GM08714 (cell line): Measurements from ENCODE around the gene GFY.

Experiments
- H3K4me3 ChIP-seq: fragments of 200-500 bp; sonication (Bioruptor generic); 2 replicates; pipeline ENCODE4 v1.5.1; 2014; ENCODE audit warnings: mild to moderate bottlenecking, low read length, inconsistent platforms
- ZNF274 ChIP-seq: IDR thresholded peaks from 2 replicates; pipeline ENCODE4 v1.6.1; 2012; ENCODE audit warnings: mild to moderate bottlenecking, low read depth, low read length

Gene GFY

DNA sequence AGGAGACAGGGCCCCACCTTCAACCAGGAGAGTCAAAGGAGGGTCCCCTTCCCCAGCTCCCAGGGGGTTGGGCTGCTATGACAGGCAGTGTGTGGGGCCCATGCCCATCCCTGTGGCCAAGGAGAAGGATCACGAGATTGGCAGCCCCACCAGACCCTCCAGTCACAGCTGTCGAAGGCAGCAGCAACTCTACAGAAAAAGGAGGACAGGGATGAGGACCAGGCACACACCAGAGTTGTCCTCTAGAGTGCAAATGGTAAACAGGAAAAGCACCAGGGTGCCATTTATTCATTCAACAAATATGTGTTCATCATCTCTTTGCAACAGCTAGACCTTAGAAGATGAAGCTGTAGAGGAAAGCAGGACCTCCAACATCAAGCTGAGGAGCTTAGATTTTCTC lies 6.0 kb upstream of the GFY start:
- H3K4me3 ChIP-seq = no peak overlapping the region
- TF ChIP-seq ZNF274 = no peak

DNA sequence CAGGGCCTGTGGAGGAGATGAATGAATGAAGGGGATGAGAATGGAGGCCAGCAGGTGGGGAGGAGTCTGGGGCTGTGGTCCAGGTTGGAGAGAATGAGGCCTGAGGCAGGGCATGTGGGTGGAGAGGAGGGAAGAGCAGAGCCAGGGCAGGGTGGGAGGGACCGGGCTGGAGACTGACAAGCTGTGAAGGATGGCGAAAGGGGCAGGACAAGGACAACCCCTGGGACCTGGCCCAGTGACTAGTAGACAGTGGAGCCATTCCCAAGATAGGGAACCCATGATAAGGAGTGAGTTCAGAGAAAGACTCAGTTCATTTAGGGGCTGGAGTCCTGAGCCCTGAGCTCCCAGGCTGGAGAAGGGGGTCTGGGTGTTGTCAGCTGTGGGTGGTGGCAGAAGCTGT lies 5.0 kb upstream of the GFY start:
- H3K4me3 ChIP-seq = no peak overlapping the region
- no peak for TF ChIP-seq ZNF274

- TF ChIP-seq ZNF274 = no peak
- no peak overlapping the region for H3K4me3 ChIP-seq
Measured at GRCh38 chr19:49421039-49421877, 3.9 kb upstream of the GFY start.

GRCh38 chr19:49421878-49422202 lies 3.3 kb upstream of the GFY start:
- no peak for TF ChIP-seq ZNF274
- no peak overlapping the region for H3K4me3 ChIP-seq

GRCh38 chr19:49422407-49423070 lies 2.6 kb upstream of the GFY start:
- no peak overlapping the region for H3K4me3 ChIP-seq

GRCh38 chr19:49423071-49423984 lies 1.9 kb upstream of the GFY start, which contains the start of gene PTH2:
TSS of gene PTH2 (minus strand) at chr19:49423441. CDS start at chr19:49423339, 102 bp downstream.
- H3K4me3 ChIP-seq = no peak within 1 kb of the TSS
- TF ChIP-seq ZNF274 = no peak

More at GRCh38 chr19:49422407-49423070, 2.6 kb upstream of the GFY start:
- no peak for TF ChIP-seq ZNF274

DNA sequence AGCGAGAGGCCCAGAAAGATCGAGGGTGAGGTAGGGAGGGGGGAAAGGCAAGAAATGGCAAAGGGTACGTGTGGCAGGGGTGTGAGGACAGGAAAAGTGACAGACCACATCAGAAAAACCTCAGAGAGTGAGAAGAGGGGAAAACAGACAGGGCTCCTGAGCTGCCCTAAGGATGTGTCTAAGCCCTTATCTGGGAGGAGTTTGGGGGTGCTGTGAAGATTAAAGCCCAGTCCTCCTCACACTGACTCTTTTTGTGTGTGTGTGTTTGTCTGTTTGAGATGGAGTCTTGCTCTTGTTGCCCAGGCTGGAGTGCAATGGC lies 1.2 kb upstream of the GFY start:
- H3K4me3 ChIP-seq = no peak overlapping the region
- no peak for TF ChIP-seq ZNF274

DNA sequence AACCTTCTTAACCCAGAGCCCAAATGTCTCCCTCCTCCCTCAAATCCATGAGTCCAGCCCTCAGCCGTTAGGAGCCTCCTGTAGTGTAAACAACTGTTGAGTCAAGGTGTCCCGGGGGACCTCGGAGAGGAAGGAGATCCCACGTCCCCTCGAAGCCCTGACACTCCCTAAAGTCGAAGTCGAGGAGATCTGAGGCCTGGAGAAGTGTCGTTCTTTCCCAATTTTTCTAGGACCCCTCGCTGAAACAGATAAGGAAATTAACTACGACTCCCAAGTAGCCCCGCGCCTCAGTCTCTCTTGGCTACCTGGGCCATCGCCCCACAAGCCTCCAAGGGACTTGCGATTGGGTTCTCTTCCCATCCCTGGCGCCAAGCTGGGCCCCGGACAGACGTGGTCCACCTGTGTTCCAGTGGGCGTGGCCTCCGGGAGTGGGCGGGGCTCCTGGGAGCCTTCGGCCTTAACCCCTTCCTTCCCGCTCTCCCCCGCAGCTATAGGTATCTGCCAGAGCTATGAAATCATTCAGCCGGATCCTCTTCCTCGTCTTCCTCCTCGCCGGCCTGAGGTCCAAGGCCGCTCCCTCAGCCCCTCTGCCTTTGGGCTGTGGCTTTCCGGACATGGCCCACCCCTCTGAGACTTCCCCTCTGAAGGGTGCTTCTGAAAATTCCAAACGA lies 869 bp downstream of the GFY start:
- TF ChIP-seq ZNF274 = no peak
- no peak overlapping the region for H3K4me3 ChIP-seq

GRCh38 chr19:49427339-49427738 lies 2.2 kb downstream of the GFY start:
- H3K4me3 ChIP-seq = no peak overlapping the region

GRCh38 chr19:49427855-49428546 lies 2.8 kb downstream of the GFY start:
- TF ChIP-seq ZNF274 = no peak
- no peak overlapping the region for H3K4me3 ChIP-seq

More at GRCh38 chr19:49427339-49427738, 2.2 kb downstream of the GFY start:
- TF ChIP-seq ZNF274 = no peak

- no peak for TF ChIP-seq ZNF274
- H3K4me3 ChIP-seq = no peak overlapping the region
Measured at GRCh38 chr19:49428547-49429451, 3.6 kb downstream of the GFY start.

- H3K4me3 ChIP-seq = no peak overlapping the region
- no peak for TF ChIP-seq ZNF274
Measured at GRCh38 chr19:49430172-49430677, 5.0 kb downstream of the GFY start.
